Measurements from ENCODE around the gene OSER1.
"Not testable (repeated sequence)": the region's sequence is repeated elsewhere in the genome, so short reads cannot be mapped to it uniquely, and the experiment has no call there.

The OSER1 gene

DNA sequence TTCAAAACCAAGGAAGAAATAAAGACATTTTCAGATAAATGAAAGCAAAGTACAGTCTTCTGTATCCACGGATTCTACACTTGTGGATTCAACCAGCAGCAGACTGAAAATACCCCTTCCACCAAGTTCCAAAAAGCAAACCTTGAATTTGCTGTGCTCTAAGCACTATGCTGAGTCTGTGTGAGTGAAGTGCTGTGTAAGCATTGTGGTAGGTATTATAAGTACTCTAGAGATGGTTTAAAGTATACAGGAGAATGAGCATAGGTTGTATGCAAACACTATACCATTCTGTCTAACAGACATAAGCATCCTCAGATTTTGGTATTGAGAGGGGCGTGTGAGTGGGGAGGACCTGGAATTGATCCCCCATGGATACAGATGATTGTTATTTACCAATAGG lies 9.6 kb downstream of the OSER1 start:
- no peak for DNase-seq (ENCODE audit: low read depth in 2 of 2)

GRCh38 chr20:44200371-44200770 lies 10.2 kb downstream of the OSER1 start:
- no peak for DNase-seq (ENCODE audit: low read depth in 2 of 2)

DNA sequence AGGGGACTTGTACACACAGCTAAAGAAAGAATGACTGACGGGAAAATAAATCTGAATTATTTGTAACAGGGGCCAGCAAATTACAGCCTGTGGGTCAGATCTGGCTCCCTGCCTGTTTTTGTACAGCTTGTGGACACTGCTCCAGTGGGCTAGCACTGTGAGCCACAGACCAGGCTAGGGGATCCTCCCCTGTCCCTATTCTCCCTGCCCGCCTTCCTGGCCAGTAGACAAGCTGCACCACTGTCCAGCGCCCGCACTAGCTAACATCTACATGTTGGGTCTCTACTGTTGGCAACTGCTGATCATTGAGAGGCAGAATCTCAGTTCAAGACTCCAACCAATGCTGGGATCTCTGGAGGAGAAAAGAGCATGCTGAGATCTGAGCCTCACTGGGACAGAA lies 10.7 kb downstream of the OSER1 start:
- DNase-seq (ENCODE audit: low read depth in 2 of 2) = no peak

GRCh38 chr20:44198872-44199271 lies 11.7 kb downstream of the OSER1 start:
- DNase-seq (ENCODE audit: low read depth in 2 of 2) = peak in 1 of 2 donors; percentile 30

DNA sequence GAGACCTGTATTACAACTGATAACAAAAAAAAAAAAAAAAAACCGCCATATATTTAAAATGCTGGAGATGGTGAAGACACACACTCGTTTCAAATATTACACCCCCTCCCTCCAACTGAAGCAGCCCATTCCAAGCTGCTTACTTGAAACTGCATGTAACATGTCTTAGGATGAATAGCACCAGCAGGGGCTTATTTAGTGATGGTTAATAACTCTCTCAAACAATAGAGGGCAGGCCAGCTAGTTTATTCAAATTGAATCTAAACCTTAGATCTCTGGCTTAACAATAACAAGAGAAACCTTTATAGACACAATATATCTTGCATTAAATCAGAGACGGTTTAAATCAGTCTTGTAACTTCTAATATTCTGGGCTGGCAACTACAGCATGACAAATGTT lies 14.3 kb downstream of the OSER1 start:
- DNase-seq (ENCODE audit: low read depth in 2 of 2) = no peak

DNA sequence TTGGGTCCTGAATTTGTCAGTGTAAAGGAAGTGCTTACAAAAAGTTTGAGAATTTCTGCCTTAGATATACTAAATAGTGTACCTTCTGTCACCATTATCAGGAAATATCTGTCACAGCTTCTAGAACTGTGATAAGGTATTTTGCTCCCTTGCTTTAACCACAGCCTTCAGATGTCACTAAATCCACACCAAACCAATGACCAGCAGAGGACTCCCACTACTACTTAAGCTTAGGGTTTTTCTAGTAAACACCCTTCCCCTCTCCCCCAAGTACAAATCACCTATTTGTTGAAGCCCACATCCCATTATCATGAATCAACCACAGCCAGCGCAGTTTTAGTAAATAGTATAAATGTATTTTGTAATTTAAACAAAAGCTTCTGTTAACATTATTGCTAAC lies 15.0 kb downstream of the OSER1 start:
- DNase-seq (ENCODE audit: low read depth in 2 of 2) = no peak

DNA sequence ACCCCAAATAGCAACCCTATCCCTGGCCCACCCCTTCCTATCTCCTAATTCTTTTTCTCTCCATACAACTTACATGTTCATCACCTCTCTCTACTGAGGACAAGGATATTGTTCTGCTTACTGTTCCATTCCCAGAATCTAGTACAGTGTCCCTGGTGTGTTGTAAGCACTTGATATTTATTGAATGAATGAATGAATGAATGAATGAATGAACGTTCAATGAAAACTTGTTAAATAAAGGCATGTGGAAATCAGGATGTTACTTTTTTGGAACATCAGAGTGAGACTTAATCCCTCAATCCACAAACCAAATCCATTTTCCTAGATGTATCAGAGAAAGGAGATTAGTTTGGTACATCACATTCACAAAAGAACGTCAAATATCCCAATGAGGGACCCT lies 16.8 kb downstream of the OSER1 start:
- DNase-seq (ENCODE audit: low read depth in 2 of 2) = no peak

- DNase-seq (ENCODE audit: low read depth in 2 of 2) = not testable (repeated sequence)
Observed at GRCh38 chr20:44191640-44192039, 18.9 kb downstream of the OSER1 start.

DNA sequence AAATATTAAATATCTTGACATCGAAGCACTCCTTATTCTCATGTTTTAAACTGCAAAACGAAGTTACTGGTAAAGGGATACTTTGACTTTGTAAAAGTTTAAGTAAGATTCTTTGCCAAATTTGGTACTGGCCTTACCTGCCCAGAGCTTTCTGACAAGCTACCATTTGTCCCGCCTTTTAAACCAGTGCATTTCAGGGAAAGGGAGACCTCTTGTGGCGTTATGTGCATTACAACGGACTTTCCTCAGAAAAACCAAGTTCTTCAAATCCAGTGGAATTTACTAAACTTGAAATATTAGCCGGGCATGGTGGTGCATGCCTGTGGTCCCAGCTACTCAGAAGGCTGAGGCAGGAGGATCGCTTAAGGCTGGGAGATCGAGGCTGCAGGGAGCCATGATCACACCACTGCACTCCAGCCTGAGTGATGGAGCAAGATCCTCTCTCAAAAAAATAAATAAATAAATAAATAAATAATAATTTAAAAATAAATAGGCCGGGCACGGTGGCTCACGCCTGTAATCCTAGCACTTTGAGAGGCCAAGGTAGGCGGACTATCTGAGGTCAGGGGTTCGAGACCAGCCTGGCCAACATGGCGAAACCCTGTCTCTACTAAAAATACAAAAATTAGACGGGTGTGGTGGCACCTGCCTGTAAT lies 20.2 kb downstream of the OSER1 start:
- peak in 1 of 2 donors; percentile 33 for DNase-seq (ENCODE audit: low read depth in 2 of 2)

DNA sequence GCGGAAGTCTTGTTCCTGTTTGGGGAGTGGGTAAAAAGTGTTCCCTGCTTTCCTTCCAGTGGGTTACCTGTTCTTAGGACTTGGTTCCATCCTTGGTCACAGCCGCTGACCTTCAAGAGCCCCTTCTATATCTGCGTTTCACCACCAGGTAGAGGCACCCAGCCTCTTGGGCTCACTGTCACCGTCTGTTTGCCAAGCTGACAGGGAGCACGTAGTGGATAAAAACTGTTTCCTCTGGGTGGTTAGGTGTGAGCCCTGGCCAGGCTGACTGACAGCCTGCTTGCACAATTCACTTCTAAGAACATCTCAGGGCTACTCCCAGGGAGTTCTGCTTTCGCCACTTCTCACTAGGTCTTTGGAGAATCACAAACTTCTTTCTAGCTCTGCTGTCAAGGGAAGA lies 21.8 kb downstream of the OSER1 start:
- no peak for DNase-seq (ENCODE audit: low read depth in 2 of 2)

DNA sequence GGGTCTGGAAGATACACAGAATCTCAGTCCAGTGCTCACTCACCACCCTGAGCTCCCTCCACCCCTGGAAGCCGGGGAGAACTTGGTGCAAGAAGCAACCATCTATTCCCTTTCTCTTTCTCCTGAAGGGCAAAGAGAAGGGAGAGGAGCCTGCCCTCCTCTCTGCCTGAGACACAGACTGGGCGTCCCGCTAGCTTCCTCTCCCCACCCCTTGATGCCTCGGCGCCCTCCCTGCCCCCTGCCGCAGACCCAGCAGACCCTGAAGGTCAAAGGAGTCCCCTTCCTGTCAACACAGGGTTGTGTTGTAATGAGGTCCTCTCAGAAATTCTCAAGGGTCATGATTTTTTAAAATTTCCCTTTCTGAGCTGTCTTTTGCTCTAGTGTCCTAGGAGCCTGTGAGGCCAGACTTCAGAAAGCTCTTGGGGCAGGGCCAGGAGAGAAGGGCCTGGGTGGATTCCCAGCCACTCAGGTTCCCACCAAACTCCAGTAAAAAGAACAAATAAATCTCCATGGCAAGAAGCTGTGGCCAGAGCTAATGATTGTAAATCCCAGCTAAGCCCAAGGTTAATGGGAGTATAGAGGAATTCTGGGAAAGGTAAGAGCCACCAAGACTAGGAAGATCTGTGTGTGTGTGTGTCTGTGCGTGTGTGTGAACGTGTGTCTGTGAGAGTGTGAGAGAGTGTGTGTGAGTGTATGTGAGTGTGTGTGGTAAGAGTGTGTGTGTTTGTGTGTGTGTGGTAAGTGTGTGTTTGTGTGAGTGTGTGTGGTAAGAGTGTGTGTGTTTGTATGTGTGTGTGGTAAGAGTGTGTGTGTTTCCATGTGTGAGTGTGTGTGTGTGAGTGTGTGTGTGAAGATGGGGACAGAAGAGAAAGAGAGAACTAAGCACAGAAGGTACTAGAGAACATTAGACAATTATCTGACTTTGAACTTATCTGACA lies 22.5 kb downstream of the OSER1 start:
- no peak for DNase-seq (ENCODE audit: low read depth in 2 of 2)

- DNase-seq (ENCODE audit: low read depth in 2 of 2) = no peak
Observed at GRCh38 chr20:44187054-44187771, 23.4 kb downstream of the OSER1 start, which contains the start of gene JPH2. Gene JPH2 (minus strand): TSS chr20:44187188. CDS start chr20:44186705, 483 bp downstream.

- no peak for DNase-seq (ENCODE audit: low read depth in 2 of 2)
Observed at GRCh38 chr20:44186674-44187053, 23.9 kb downstream of the OSER1 start.

- no peak for DNase-seq (ENCODE audit: low read depth in 2 of 2)
Observed at GRCh38 chr20:44186201-44186600, 24.4 kb downstream of the OSER1 start.

- DNase-seq (ENCODE audit: low read depth in 2 of 2) = no peak
Observed at GRCh38 chr20:44185574-44185973, 25.0 kb downstream of the OSER1 start.

DNA sequence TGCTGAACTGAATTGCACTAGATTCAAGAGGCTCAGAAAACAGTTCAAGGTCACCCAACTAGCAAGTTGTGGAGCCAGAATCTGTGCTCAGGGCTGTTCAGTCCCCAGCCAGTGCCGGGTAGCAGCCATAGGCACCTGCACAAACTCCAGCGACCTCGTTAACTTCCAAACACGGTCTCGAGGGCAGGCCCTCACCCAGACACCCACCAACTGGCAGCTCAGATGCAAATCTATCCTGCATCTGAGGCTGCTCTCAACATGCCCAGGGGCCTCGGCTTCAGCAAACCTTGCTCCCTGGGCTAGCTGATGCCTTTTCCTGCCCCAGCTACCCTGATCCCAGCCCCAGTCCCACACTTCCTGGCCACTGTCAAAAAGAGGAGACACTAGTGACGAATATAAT lies 27.3 kb downstream of the OSER1 start:
- DNase-seq (ENCODE audit: low read depth in 2 of 2) = no peak

DNA sequence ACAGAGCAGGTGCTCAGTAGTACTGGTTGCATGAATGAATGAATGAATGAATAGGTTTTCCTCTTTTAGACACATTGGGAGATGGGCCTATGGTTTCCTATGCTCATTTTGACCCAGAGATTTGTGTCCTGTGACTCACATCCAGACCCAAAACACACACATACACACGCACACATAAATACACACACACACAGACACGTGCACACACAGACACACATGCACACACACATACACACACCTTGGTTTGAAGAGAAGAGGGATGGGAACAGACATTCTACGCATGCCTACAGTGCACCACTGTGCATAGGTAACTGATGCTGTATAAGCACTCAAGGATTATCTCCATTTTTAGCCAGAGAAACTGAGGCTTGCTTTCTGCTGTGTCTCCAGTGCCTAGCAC lies 27.7 kb downstream of the OSER1 start:
- no peak for DNase-seq (ENCODE audit: low read depth in 2 of 2)

- no peak for DNase-seq (ENCODE audit: low read depth in 2 of 2)
Observed at GRCh38 chr20:44182135-44182765, 28.3 kb downstream of the OSER1 start.

DNA sequence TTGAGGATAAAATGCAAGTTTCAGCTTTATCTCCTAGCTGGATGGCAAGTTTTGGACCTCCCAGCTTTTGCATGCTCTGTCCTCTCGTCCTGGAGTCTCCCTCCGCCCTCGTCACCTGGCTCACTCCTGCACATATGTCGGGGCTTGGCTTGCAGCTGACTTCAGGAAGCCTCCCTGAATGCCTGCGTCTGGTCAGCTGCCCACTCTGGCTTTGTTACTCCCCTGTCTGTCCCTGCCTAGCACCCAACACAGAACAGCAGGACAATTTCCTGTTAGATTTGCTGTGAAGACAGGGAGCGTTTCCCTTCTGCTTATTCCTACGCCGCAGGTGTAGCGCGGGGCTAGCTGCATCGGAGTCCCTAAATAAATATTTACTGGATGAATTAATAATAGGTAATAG lies 29.0 kb downstream of the OSER1 start:
- DNase-seq (ENCODE audit: low read depth in 2 of 2) = no peak

GRCh38 chr20:44180814-44181213 lies 29.8 kb downstream of the OSER1 start:
- no peak for DNase-seq (ENCODE audit: low read depth in 2 of 2)

GRCh38 chr20:44176833-44177534 lies 33.6 kb downstream of the OSER1 start:
- no peak for DNase-seq (ENCODE audit: low read depth in 2 of 2)

All from stimulated activated CD4-positive, alpha-beta T cell treated with anti-CD3 and anti-CD28 coated beads, Interleukin-4, amount 100 ng/mL, for 48 hours (primary cell).